Activated CD4-positive, alpha-beta T cell treated with anti-CD3 and anti-CD28 coated beads, Interleukin-2, amount 50 U/mL, for 48 hours (primary cell): ENCODE results near the gene OSBP2.

Experiments used
- DNase-seq, 2 experiments: peaks; one replicate each; pipeline ENCODE4 v3.0.0-alpha.2; 2020

The OSBP2 gene

GRCh38 chr22:30918761-30919160 lies 224.1 kb downstream of the OSBP2 start:
- no peak for DNase-seq

- no peak for DNase-seq
These were observed 225.3 kb downstream of the OSBP2 start for GRCh38 chr22:30919973-30920372.

- peak; percentile 88 to 89 for DNase-seq
These were observed 225.7 kb downstream of the OSBP2 start for GRCh38 chr22:30920407-30920806.

- no peak for DNase-seq
These were observed 226.4 kb downstream of the OSBP2 start for GRCh38 chr22:30921108-30921507.

- peak; percentile 68 to 75 for DNase-seq
These were observed 227.5 kb downstream of the OSBP2 start for GRCh38 chr22:30922151-30922611.

GRCh38 chr22:30923168-30923900 lies 228.7 kb downstream of the OSBP2 start:
- DNase-seq = no peak

- DNase-seq = no peak
These were observed 231.0 kb downstream of the OSBP2 start for GRCh38 chr22:30925667-30926066.

- no peak for DNase-seq
These were observed 232.0 kb downstream of the OSBP2 start for GRCh38 chr22:30926706-30927105.

GRCh38 chr22:30927806-30928205 lies 233.1 kb downstream of the OSBP2 start:
- DNase-seq = no peak

- DNase-seq = no peak
These were observed 233.7 kb downstream of the OSBP2 start for GRCh38 chr22:30928401-30928800.

- DNase-seq = no peak
These were observed 235.6 kb downstream of the OSBP2 start for GRCh38 chr22:30930228-30930627.

GRCh38 chr22:30931541-30932300 lies 237.0 kb downstream of the OSBP2 start:
- DNase-seq = no peak

GRCh38 chr22:30932661-30933060 lies 238.0 kb downstream of the OSBP2 start:
- DNase-seq = no peak

- no peak for DNase-seq
These were observed 238.8 kb downstream of the OSBP2 start for GRCh38 chr22:30933457-30933856.

- no peak for DNase-seq
These were observed 239.4 kb downstream of the OSBP2 start for GRCh38 chr22:30934053-30934452.

GRCh38 chr22:30940685-30941362 lies 246.2 kb downstream of the OSBP2 start:
- peak; percentile 47 to 53 for DNase-seq

GRCh38 chr22:30941363-30941740 lies 246.7 kb downstream of the OSBP2 start:
- no peak for DNase-seq

- DNase-seq = peak in 1 of 2 experiments; percentile 30
These were observed 248.7 kb downstream of the OSBP2 start for GRCh38 chr22:30943368-30943767.

- no peak for DNase-seq
These were observed 250.3 kb downstream of the OSBP2 start for GRCh38 chr22:30944986-30945385.

- DNase-seq = no peak
These were observed 251.0 kb downstream of the OSBP2 start for GRCh38 chr22:30945653-30946052.

GRCh38 chr22:30946354-30946753 lies 251.7 kb downstream of the OSBP2 start:
- no peak for DNase-seq

GRCh38 chr22:30947173-30947815 lies 252.6 kb downstream of the OSBP2 start:
- no peak for DNase-seq

GRCh38 chr22:30947816-30948454 lies 253.3 kb downstream of the OSBP2 start:
- no peak for DNase-seq
